Measurements from ENCODE around the gene CTDP1.

CTDP1 gene

DNA sequence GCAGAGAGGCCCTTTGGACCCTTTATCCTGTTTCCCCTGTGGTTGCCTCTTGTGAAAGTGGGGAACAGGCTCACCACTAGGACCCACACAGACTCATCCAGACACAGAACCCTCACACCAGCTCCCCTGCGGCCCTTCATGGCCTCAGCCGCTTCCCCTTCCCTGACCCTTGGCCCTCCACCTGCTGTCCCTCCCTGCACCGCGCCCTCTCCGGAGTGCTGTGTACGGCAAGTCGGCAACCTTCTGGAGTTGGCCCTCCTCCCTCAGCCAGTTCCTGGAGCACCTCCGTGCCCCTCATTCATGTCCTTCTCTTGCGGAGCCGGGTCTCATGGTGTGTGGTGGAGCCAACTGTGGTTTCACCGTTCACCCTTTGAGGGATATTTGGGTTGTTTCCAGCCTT, 44.0 kb downstream of the CTDP1 start:
- Mint-ChIP-seq H3K4me1 (no peaks in the 10 kb centered on the region), H3K36me3 (ENCODE audit: low read depth) (peaks cover 78% of the 10 kb centered on the region), H3K27ac (no peak overlapping the region), H3K4me3 (no peak overlapping the region), H3K9me3 (no peaks in the 10 kb centered on the region), H3K27me3 (ENCODE audit: low read depth) (no peaks in the 10 kb centered on the region)
- TF ChIP-seq CTCF (IDR thresholded peaks at IDR 0.05; ENCODE audit: unreplicated experiment in 3 of 3): no peak

DNA sequence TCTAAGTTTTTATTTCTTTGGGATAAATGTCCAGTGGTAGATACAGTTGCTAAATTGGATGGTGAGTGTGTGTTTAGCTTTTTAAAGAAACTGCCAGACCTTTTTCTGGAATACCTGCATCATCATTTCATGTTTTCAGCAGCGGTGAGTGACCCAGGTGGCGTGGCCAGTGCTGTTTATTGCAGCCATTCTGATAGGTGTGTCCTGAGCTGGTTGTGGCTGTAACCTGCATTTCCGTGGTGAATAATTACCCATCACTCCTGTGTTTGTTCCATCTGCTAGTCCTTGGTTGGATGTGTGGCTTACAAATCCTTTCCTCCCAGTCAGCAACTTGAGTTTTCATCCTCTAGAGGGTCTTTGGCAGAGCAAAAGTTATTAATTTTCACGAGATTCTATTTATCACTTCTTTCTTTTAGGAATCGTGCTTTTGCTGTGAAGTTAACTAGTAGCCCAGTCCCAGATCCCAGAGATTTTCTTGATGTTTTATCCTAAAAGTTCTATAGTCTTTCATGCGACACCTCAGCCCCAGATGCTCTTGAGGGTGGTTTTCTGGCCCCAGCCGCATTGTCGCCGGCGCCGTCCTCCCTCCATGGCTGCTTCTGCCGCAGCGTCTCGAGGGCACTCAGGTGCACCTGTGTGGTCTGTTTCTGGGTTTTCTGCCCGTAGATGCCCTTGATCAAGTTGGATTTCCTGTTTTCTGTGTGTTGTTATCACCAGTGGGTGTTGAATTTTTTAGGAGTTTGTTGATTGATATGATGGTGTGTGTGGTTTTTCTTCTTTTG, 44.9 kb downstream of the CTDP1 start:
- no peaks in the 10 kb centered on the region for H3K9me3 Mint-ChIP-seq
- peaks cover 78% of the 10 kb centered on the region for H3K36me3 Mint-ChIP-seq (ENCODE audit: low read depth)
- no peaks in the 10 kb centered on the region for H3K4me1 Mint-ChIP-seq
- no peak overlapping the region for H3K27ac Mint-ChIP-seq
- H3K27me3 Mint-ChIP-seq (ENCODE audit: low read depth): no peaks in the 10 kb centered on the region
- no peak for TF ChIP-seq CTCF (IDR thresholded peaks at IDR 0.05; ENCODE audit: unreplicated experiment in 3 of 3)
- no peak overlapping the region for H3K4me3 Mint-ChIP-seq

GRCh38 chr18:79725486-79725885, 45.9 kb downstream of the CTDP1 start:
- H3K36me3 Mint-ChIP-seq (ENCODE audit: low read depth): peaks cover 85% of the 10 kb centered on the region
- H3K9me3 Mint-ChIP-seq: no peaks in the 10 kb centered on the region
- H3K4me3 Mint-ChIP-seq: no peak overlapping the region
- no peaks in the 10 kb centered on the region for H3K27me3 Mint-ChIP-seq (ENCODE audit: low read depth)
- no peak for TF ChIP-seq CTCF (IDR thresholded peaks at IDR 0.05; ENCODE audit: unreplicated experiment in 3 of 3)
- H3K27ac Mint-ChIP-seq: no peak overlapping the region
- H3K4me1 Mint-ChIP-seq: no peaks in the 10 kb centered on the region

DNA sequence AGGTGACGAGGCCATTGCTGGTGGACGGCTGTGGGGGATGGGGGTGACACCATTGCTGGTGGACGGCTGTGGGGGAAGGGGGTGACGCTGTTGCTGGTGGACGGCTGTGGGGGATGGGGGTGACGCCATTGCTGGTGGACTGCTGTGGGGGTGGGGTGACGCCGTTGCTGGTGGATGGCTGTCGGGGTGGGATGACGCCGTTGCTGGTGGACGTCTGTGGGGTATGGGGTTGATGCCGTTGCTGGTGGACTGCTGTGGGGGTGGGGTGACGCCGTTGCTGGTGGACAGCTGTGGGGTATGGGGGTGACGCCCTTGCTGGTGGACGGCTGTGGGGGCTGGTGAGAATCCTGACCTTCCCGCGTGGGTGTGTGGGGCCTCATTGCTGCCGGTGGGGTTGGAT, 47.1 kb downstream of the CTDP1 start:
- Mint-ChIP-seq H3K9me3 (no peaks in the 10 kb centered on the region), H3K4me3 (peak overlapping the region in 1 of 3 experiments; percentile 25), H3K27ac (no peak overlapping the region), H3K36me3 (ENCODE audit: low read depth) (peaks cover 87% of the 10 kb centered on the region), H3K27me3 (ENCODE audit: low read depth) (no peaks in the 10 kb centered on the region), H3K4me1 (no peaks in the 10 kb centered on the region)
- no peak for TF ChIP-seq CTCF (IDR thresholded peaks at IDR 0.05; ENCODE audit: unreplicated experiment in 3 of 3)

- H3K4me1 Mint-ChIP-seq: no peaks in the 10 kb centered on the region
- H3K27me3 Mint-ChIP-seq (ENCODE audit: low read depth): no peaks in the 10 kb centered on the region
- no peak overlapping the region for H3K4me3 Mint-ChIP-seq
- H3K27ac Mint-ChIP-seq: no peak overlapping the region
- peaks cover 92% of the 10 kb centered on the region for H3K36me3 Mint-ChIP-seq (ENCODE audit: low read depth)
- H3K9me3 Mint-ChIP-seq: no peaks in the 10 kb centered on the region
- no peak for TF ChIP-seq CTCF (IDR thresholded peaks at IDR 0.05; ENCODE audit: unreplicated experiment in 3 of 3)
Observed at GRCh38 chr18:79727211-79727610, 47.6 kb downstream of the CTDP1 start.

Data from nephron (organoid).